GM23338 (cell line): ENCODE measurements around the gene TMEM270.

ENCODE experiments used
- CREB1 ChIP-seq: fragments of 250-450 bp; sonication (Bioruptor Pico); IDR thresholded peaks from 2 replicates; pipeline ENCODE4 v1.5.0; 2020; ENCODE audit warnings: low read depth, mild to moderate bottlenecking, moderate library complexity
- CTCF ChIP-seq, 2 experiments: fragments of 200-600 bp in 1 of 2; sonication (generic) in 1 of 2; conservative IDR thresholded peaks; 2 replicates each; pipeline versions ENCODE4 v1.5.1 to v1.6.1; 2016 to 2017; ENCODE audit warnings: antibody characterized with exemption in 2 of 2, low read depth in 2 of 2, mild to moderate bottlenecking in 2 of 2, moderate library complexity in 1 of 2
- EZH2 ChIP-seq: fragments of 200-600 bp; sonication (generic); IDR thresholded peaks from one replicate; pipeline ENCODE4 v1.8.0; 2017; ENCODE audit warnings: antibody characterized with exemption, mild to moderate bottlenecking, low read depth; ENCODE audit not compliant: unreplicated experiment
- EZH2phosphoT487 ChIP-seq: fragments of 200-600 bp; sonication (generic); IDR thresholded peaks from one replicate; pipeline ENCODE4 v1.8.1; 2018; ENCODE audit warnings: antibody characterized with exemption; ENCODE audit not compliant: unreplicated experiment
- JUNB ChIP-seq: IDR thresholded peaks from one replicate; pipeline ENCODE4 v1.6.1; 2016; ENCODE audit warnings: antibody characterized with exemption; ENCODE audit not compliant: unreplicated experiment
- NANOG ChIP-seq: IDR thresholded peaks from 2 replicates; pipeline ENCODE4 v1.6.1; 2016; ENCODE audit warnings: antibody characterized with exemption, borderline replicate concordance
- POLR2AphosphoS5 ChIP-seq: IDR thresholded peaks from 2 replicates; pipeline ENCODE4 v1.6.1; 2016; ENCODE audit warnings: antibody characterized with exemption, low read depth
- TF ChIP-seq, protein P1 (sequence below): IDR thresholded peaks from 2 replicates; pipeline ENCODE4 v1.6.1; 2016; ENCODE audit warnings: antibody characterized with exemption
- TF ChIP-seq, protein P2 (sequence below): IDR thresholded peaks from one replicate; pipeline ENCODE4 v1.6.1; 2018; ENCODE audit warnings: antibody characterized with exemption; ENCODE audit not compliant: unreplicated experiment

DNA sequence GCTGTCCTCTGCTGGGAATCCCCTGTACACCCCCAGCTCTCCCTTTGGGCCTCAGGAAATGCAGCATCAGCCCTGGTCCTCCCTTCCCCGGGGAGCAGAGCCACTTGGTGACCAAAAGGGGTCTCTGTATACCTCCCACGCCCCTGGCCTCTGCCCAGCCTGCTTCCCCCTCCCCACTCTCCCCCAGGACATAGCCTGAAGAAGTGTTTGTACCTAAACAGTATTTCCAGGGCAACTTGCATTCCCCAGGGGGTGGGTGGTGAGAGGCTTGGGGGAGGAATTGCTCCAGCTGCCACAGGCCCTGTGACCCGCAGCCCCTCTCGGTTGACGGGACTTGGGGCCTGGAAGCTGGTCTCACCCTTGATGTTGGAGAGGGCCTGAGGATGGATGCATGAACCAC, 39.3 kb downstream of the TMEM270 start:
- peak in 1 of 2 experiments; percentile 56; a peak in 3 of 4 replicates for TF ChIP-seq CTCF (conservative IDR thresholded peaks at IDR 0.05; ENCODE audit: low read depth in 2 of 2)
- TF ChIP-seq EZH2 = no peak
- no peak for TF ChIP-seq JUNB
- TF ChIP-seq POLR2AphosphoS5 = no peak
- TF ChIP-seq, protein P1, sequence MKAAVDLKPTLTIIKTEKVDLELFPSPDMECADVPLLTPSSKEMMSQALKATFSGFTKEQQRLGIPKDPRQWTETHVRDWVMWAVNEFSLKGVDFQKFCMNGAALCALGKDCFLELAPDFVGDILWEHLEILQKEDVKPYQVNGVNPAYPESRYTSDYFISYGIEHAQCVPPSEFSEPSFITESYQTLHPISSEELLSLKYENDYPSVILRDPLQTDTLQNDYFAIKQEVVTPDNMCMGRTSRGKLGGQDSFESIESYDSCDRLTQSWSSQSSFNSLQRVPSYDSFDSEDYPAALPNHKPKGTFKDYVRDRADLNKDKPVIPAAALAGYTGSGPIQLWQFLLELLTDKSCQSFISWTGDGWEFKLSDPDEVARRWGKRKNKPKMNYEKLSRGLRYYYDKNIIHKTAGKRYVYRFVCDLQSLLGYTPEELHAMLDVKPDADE = no peak
- TF ChIP-seq NANOG = no peak
- TF ChIP-seq, protein P2, sequence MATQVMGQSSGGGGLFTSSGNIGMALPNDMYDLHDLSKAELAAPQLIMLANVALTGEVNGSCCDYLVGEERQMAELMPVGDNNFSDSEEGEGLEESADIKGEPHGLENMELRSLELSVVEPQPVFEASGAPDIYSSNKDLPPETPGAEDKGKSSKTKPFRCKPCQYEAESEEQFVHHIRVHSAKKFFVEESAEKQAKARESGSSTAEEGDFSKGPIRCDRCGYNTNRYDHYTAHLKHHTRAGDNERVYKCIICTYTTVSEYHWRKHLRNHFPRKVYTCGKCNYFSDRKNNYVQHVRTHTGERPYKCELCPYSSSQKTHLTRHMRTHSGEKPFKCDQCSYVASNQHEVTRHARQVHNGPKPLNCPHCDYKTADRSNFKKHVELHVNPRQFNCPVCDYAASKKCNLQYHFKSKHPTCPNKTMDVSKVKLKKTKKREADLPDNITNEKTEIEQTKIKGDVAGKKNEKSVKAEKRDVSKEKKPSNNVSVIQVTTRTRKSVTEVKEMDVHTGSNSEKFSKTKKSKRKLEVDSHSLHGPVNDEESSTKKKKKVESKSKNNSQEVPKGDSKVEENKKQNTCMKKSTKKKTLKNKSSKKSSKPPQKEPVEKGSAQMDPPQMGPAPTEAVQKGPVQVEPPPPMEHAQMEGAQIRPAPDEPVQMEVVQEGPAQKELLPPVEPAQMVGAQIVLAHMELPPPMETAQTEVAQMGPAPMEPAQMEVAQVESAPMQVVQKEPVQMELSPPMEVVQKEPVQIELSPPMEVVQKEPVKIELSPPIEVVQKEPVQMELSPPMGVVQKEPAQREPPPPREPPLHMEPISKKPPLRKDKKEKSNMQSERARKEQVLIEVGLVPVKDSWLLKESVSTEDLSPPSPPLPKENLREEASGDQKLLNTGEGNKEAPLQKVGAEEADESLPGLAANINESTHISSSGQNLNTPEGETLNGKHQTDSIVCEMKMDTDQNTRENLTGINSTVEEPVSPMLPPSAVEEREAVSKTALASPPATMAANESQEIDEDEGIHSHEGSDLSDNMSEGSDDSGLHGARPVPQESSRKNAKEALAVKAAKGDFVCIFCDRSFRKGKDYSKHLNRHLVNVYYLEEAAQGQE = no peak
- no peak for TF ChIP-seq CREB1 (CRISPR knock-in tag)
- no peak for TF ChIP-seq EZH2phosphoT487
